Esophagus squamous epithelium (tissue), 4 donors: ENCODE data around the gene RYR3.

Source experiments
- CTCF ChIP-seq, 6 experiments: fragments of 450-650 bp in 4 of 6; fragments of 200-600 bp in 2 of 6; sonication (generic) in 2 of 6; IDR thresholded peaks; one replicate each; pipeline ENCODE4 v1.5.1; 2016 to 2019; ENCODE audit warnings: antibody characterized with exemption in 6 of 6, mild to moderate bottlenecking in 4 of 6, moderate library complexity in 4 of 6
- POLR2A ChIP-seq, 4 donors: fragments of 450-650 bp; IDR thresholded peaks; one replicate each; pipeline ENCODE4 v1.6.1; 2017; ENCODE audit warnings: antibody characterized with exemption in 4 of 4, mild to moderate bottlenecking in 4 of 4, moderate library complexity in 3 of 4

- TF ChIP-seq CTCF (IDR thresholded peaks at IDR 0.05) = no peak
- no peak for TF ChIP-seq POLR2A (IDR thresholded peaks at IDR 0.05)
Measured at GRCh38 chr15:33671456-33671855, 360.7 kb downstream of the RYR3 start.
